Hepatocyte (in vitro differentiated cells): ENCODE data around the gene SLC35E2B. TPM values are rescaled to one million over a fixed set of nuclear protein-coding genes. Genes with fewer than 3 reads are reported as not detected.
"Not testable (repeated sequence)": the region's sequence is repeated elsewhere in the genome, so short reads cannot be mapped to it uniquely, and the experiment has no call there.

Experiments
- DNase-seq: peaks from one replicate; pipeline ENCODE4 v3.0.0-alpha.2; 2016; ENCODE audit warnings: low spot score
- H2AFZ ChIP-seq: fragments of 200-600 bp; sonication (generic); 2 replicates; pipeline ENCODE4 v1.6.0; 2016; ENCODE audit warnings: antibody characterized with exemption, mild to moderate bottlenecking
- H3K27ac ChIP-seq: fragments of 200-600 bp; sonication (generic); 2 replicates; pipeline ENCODE4 v1.5.1; 2016; ENCODE audit warnings: mild to moderate bottlenecking
- H3K27me3 ChIP-seq: fragments of 200-600 bp; sonication (generic); 2 replicates; pipeline ENCODE4 v1.6.1; 2016
- H3K36me3 ChIP-seq: fragments of 200-600 bp; sonication (generic); replicated peaks from 2 replicates; pipeline ENCODE4 v1.5.1; 2016; ENCODE audit warnings: low read depth; ENCODE audit not compliant: insufficient read depth
- H3K4me1 ChIP-seq: fragments of 200-600 bp; sonication (generic); 2 replicates; pipeline ENCODE4 v1.5.1; 2016; ENCODE audit warnings: mild to moderate bottlenecking, moderate library complexity; ENCODE audit not compliant: insufficient read depth
- H3K4me2 ChIP-seq: fragments of 200-600 bp; sonication (generic); 2 replicates; pipeline ENCODE4 v1.6.0; 2016
- H3K4me3 ChIP-seq: fragments of 200-600 bp; sonication (generic); 2 replicates; pipeline ENCODE4 v1.5.1; 2016; ENCODE audit warnings: mild to moderate bottlenecking
- H3K79me2 ChIP-seq: fragments of 200-600 bp; sonication (generic); 2 replicates; pipeline ENCODE4 v1.6.0; 2017; ENCODE audit warnings: mild to moderate bottlenecking
- H3K9me2 ChIP-seq: fragments of 200-600 bp; sonication (generic); replicated peaks from 2 replicates; pipeline ENCODE4 v1.6.0; 2017; ENCODE audit warnings: mild to moderate bottlenecking; ENCODE audit not compliant: insufficient read depth
- H3K9me3 ChIP-seq: fragments of 200-600 bp; sonication (generic); 2 replicates; pipeline ENCODE4 v1.5.1; 2016; ENCODE audit warnings: low read depth, mild to moderate bottlenecking
- H4K20me1 ChIP-seq: fragments of 200-600 bp; sonication (generic); 2 replicates; pipeline ENCODE4 v1.6.0; 2016; ENCODE audit warnings: mild to moderate bottlenecking; ENCODE audit not compliant: insufficient read depth, poor library complexity, severe bottlenecking
- WGBS: methylation state at CpG from one replicate; pipeline ENCODE4 v1.1.6; 2016; ENCODE audit warnings: low lambda C conversion rate; ENCODE audit errors: missing lambda C conversion rate; 5-methylcytosine and 5-hydroxymethylcytosine counted together
- polyA plus RNA-seq: library from polyadenylated mRNA; unstranded; fragments of >200 nt; fragmentation: Nextera tagmentation; extraction: Ambion mirVana; gene quantifications from 2 replicates; pipeline ENCODE4 v1.2.1, GENCODE V29; 2016
- total RNA-seq: library from RNA; depleted of rRNA; stranded (reverse); fragments of >200 nt; gene quantifications from 2 replicates; pipeline ENCODE4 v1.2.3, GENCODE V29; 2014

Gene SLC35E2B
- total and polyA plus RNA-seq, 2 experiments from 2014 or later = 29.2 to 46.7 TPM

DNA sequence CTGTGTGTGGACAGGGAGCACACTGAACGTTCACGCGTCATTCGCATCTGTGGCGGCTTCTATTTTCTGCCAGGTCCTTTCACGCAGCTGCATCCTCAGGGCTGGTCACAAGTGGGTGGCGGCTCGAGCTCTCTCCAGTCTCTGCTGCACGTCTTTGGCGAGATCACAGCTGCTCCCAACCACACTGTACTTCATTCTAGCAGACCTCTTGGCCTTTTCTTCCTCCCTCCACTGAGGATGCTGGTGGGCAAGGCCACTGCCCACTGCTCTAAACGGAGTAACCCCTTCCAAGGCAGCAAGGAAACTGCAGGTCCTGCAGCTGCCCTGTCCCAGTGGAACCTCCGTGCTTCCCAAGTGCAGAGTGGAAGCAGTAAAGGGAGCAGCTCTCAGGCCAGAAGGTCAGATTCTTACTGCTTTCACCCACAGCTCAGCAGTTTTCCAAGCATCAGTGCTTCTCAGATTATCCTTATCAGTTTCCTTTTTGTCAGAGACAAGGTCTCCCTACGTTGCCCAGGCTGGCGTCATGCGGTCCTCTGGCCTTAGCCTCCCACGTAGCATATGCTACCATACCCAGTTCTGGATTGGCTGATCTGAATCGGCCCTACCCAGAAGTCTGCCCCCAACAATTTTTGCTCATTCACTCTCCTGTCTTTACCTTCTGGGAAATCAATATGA, 44.9 kb downstream of the SLC35E2B start:
- not testable (repeated sequence) for H3K4me1 ChIP-seq, H3K27ac ChIP-seq, H3K9me3 ChIP-seq, H3K36me3 ChIP-seq, H3K79me2 ChIP-seq, H4K20me1 ChIP-seq, H3K27me3 ChIP-seq, H3K9me2 ChIP-seq, H3K4me2 ChIP-seq, H2AFZ ChIP-seq, H3K4me3 ChIP-seq, DNase-seq
- WGBS = 97% methylated on average over 17 of the region's 17 CpGs

DNA sequence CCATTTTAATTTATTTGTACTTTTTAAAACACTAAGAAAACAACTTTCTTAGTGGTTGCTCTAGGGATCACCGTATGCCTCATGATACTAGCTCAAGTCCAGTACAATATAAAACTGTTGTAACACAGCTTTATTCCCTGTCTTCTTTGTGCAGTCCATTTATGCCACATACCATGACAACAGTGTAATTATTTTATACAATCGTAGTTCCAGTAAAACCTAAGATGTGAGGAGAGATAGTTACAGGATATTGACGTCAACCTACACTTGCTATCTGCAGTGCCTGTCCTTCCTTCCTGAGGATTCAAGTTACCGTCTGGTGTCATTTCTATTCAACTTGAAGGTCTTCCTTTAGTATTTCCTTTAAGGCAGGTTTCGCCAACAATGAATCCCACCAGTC, 46.3 kb downstream of the SLC35E2B start:
- not testable (repeated sequence) for H3K79me2 ChIP-seq, H4K20me1 ChIP-seq, H3K9me2 ChIP-seq, H2AFZ ChIP-seq, DNase-seq, H3K9me3 ChIP-seq, H3K27me3 ChIP-seq, H3K4me3 ChIP-seq, H3K4me1 ChIP-seq, H3K27ac ChIP-seq, H3K36me3 ChIP-seq, H3K4me2 ChIP-seq
- WGBS = 86% methylated on average over 5 of the region's 5 CpGs

DNA sequence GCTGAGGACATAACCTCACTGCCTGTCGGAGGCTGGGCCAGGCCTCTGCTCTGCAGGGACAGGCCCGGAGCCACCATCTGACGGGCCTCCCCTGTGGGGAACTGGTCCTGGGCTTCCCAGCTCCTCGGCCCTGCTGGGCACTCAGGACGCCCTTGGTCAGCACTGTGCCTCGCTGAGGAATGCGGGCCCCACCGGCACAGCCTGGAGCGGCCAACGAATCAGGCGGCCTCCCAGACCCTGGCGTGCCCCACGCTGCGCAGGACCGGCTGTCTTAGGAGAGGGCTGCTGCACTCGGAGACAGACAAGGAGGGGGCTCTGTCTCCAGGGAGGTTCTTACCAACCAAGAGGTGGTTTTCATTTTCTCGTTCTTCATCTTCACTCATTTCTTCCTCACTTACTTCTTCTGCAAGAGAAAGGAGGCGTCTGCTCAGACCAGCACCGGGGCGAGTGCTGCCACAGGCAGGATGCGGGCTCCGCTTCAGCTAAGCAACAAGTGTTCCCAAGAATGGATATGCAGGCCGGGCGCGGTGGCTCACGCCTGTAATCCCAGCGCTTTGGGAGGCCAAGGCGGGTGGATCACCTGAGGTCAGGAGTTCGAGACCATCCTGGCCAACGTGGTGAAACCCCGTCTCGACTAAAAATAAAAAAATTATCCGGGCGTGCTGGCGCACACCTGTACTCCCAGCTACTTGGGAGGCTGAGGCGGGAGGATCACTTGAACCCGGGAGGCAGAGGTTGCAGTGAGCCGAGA, 51.7 kb downstream of the SLC35E2B start:
- not testable (repeated sequence) for H3K27ac ChIP-seq, H4K20me1 ChIP-seq, DNase-seq, H3K4me3 ChIP-seq, H3K9me2 ChIP-seq, H3K79me2 ChIP-seq, H3K4me2 ChIP-seq, H3K36me3 ChIP-seq, H2AFZ ChIP-seq, H3K4me1 ChIP-seq, H3K27me3 ChIP-seq, H3K9me3 ChIP-seq
- WGBS = 96% methylated on average over 32 of the region's 38 CpGs

DNA sequence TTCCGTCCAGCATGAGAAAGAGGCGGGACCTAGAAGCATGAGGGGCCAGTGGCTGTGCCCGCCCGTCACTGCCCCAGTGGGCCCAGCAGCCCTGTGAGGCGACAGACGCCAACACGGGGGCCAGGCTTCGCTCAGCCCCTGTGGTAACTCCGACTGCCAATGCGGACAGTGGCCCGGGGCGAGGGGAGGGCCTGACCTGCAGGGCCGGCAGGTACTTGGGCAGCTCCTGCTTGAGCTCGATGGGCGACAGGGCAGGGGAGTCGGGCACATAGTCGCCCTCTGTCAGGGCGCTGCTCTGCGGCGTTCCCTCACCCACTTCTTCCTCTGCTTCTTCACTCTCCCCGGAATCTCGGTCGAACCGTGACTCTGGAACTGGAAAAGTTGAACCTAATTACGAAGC, 52.5 kb downstream of the SLC35E2B start:
- not testable (repeated sequence) for H4K20me1 ChIP-seq, H3K79me2 ChIP-seq, H3K27ac ChIP-seq, H3K4me1 ChIP-seq, H3K4me3 ChIP-seq, DNase-seq, H3K27me3 ChIP-seq, H2AFZ ChIP-seq, H3K9me3 ChIP-seq, H3K4me2 ChIP-seq, H3K36me3 ChIP-seq, H3K9me2 ChIP-seq
- WGBS = 96% methylated on average over 13 of the region's 25 CpGs

DNA sequence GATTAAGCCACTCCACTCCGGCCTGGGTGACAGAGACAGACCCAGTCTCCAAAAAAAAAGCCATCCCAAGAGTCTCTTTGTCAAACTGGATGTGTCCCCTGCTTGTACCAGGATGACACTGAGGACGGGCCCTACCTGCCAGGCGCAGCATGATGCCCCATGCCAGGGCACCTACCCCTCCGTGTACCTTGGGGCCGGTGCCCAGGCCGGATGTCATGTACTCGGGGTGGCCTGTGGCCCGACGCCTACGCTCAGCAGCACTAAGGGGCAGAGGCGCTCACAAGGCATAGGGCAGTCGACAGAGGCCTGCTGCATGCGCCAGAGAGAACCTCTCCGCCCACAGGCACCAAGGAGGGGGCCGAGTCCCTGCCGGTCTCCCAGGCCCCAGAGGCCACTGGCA, 53.2 kb downstream of the SLC35E2B start:
- DNase-seq = not testable (repeated sequence)

DNA sequence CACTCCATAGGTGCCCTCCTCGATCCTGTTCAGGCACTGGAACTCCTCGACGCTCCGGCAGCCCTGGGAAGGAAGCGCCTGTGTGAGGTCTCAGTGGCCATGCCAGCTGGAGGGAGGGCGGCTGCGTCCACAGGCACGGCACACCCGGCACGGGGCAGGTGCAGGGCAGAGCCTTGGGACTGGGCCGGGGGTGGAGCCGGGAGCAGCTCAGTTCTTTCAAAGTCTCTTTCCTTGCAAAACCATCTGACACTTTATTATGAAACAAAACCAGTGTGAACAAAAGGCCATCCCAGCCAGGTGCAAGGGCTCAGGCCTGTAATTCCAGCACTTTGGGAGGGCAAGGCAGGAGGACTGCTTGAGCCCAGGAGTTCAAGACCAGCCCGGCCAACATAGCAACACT, 54.1 kb downstream of the SLC35E2B start:
- not testable (repeated sequence) for H3K4me3 ChIP-seq, H3K4me2 ChIP-seq, H2AFZ ChIP-seq, H3K36me3 ChIP-seq, H3K9me2 ChIP-seq, H3K9me3 ChIP-seq, DNase-seq, H3K4me1 ChIP-seq, H4K20me1 ChIP-seq, H3K27ac ChIP-seq, H3K27me3 ChIP-seq, H3K79me2 ChIP-seq
- 93% methylated on average over 8 of the region's 13 CpGs for WGBS

More for the DNA sequence above, 53.2 kb downstream of the SLC35E2B start:
- not testable (repeated sequence) for H3K9me3 ChIP-seq, H3K27me3 ChIP-seq, H3K4me3 ChIP-seq, H4K20me1 ChIP-seq, H3K27ac ChIP-seq, H3K4me1 ChIP-seq, H3K36me3 ChIP-seq, H3K4me2 ChIP-seq, H3K79me2 ChIP-seq, H2AFZ ChIP-seq, H3K9me2 ChIP-seq
- WGBS = 98% methylated on average over 16 of the region's 16 CpGs

DNA sequence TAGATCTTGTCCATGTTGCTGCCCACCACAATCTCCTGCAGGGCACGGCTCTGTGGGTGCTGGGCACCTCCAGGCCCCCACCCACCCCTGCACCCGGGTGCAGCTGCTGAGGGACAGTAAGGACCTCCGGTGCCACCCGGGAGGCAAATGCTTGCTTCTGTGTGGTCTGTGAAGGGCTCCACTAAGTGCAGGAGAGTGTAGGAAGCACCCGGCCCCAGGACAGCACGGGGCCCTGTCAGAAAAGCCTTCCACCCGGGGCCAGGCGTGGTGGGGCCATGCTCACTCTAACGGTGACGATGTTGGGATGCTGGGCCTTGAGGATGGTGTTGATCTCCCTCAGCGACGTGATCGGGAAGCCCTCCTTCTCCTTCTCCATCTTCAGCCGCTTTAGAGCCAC, 55.1 kb downstream of the SLC35E2B start:
- DNase-seq, H3K36me3 ChIP-seq, H3K79me2 ChIP-seq, H3K4me1 ChIP-seq, H3K27ac ChIP-seq, H2AFZ ChIP-seq, H3K9me3 ChIP-seq, H4K20me1 ChIP-seq, H3K27me3 ChIP-seq, H3K4me2 ChIP-seq, H3K9me2 ChIP-seq, H3K4me3 ChIP-seq: not testable (repeated sequence)
- WGBS = 93% methylated on average over 12 of the region's 14 CpGs

DNA sequence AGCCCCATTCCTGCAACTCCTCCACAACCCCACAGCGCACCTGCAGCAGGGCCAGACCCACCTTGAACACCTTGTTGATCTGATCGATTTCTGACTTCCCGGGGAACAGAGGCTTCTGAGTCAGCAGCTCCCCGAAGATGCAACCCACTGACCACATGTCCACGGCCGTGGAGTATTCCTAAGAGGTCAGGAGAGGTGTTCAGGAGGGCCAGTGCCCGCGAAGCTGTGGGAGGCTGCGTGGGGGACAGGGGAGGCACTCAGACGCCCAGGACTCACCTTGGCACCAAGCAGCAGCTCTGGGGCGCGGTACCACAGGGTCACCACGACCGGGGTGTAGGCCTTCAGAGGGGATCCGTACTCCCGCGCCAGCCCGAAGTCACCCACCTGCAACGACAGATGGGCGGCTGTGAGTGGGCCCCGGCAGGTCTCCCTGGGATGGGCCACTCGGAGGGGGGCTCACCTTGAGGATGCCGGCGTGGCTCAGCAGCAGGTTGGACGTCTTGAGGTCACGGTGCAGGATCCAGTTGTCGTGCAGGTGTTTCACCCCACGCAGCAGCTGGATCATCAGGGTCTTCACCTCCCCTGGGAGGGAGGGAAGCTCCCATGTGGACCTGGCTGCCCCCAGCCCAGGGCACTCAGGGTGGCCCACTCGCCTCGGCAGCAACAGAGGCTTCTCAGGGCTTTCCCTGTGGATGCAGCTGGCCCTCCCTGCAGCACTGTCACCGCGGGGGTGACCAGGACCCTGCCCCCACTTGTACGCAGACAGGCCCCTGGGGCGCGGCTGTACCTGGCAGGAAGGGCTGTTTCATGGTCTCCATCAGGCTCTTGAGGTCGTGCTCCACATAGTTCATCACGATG, 55.7 kb downstream of the SLC35E2B start:
- H3K4me1 ChIP-seq, H3K27me3 ChIP-seq, H3K9me2 ChIP-seq, H4K20me1 ChIP-seq, H3K9me3 ChIP-seq, H3K36me3 ChIP-seq, H3K4me2 ChIP-seq, DNase-seq, H2AFZ ChIP-seq, H3K27ac ChIP-seq, H3K79me2 ChIP-seq, H3K4me3 ChIP-seq: not testable (repeated sequence)
- WGBS = 96% methylated on average over 36 of the region's 37 CpGs
